B cell (primary cell): ENCODE data around the gene FKBP1B.

Experiments used
- EZH2 ChIP-seq: IDR thresholded peaks from 2 replicates; pipeline ENCODE4 v1.6.1; 2012; ENCODE audit warnings: borderline replicate concordance, low read depth, mild to moderate bottlenecking, moderate library complexity, low read length; ENCODE audit not compliant: insufficient read depth, poor library complexity, severe bottlenecking
- TF ChIP-seq, protein P1 (sequence below): fragments of 200-600 bp; IDR thresholded peaks from one replicate; pipeline ENCODE4 v1.8.0; 2022; ENCODE audit warnings: antibody characterized with exemption, mild to moderate bottlenecking

DNA sequence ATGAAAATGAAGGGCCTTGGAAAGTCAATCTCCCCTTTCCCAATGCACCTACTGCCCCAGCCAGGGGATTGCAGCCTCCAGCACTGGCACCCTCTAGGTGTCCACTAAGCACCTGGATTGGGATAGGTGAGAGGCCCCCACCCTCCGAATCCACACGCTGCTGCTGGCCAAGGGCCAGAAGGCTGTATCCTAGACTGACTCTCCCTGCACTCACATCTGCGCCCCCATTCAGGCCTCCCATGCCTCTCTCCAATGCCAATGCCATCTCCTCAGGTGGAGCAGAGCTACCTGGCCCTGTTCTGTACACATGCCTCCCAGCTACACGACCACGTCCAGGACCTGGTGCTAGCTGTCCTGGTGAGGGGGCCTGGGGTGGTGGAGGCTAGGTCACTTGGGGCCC is 29.8 kb upstream of the FKBP1B start:
- no peak for TF ChIP-seq EZH2
- TF ChIP-seq, protein P1, sequence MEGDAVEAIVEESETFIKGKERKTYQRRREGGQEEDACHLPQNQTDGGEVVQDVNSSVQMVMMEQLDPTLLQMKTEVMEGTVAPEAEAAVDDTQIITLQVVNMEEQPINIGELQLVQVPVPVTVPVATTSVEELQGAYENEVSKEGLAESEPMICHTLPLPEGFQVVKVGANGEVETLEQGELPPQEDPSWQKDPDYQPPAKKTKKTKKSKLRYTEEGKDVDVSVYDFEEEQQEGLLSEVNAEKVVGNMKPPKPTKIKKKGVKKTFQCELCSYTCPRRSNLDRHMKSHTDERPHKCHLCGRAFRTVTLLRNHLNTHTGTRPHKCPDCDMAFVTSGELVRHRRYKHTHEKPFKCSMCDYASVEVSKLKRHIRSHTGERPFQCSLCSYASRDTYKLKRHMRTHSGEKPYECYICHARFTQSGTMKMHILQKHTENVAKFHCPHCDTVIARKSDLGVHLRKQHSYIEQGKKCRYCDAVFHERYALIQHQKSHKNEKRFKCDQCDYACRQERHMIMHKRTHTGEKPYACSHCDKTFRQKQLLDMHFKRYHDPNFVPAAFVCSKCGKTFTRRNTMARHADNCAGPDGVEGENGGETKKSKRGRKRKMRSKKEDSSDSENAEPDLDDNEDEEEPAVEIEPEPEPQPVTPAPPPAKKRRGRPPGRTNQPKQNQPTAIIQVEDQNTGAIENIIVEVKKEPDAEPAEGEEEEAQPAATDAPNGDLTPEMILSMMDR, result no peak
